GM19324 (cell line): ENCODE results near the gene SCART1.

Source experiments
- ATAC-seq: cut with Tn5 transposase; IDR thresholded peaks from one replicate; pipeline ENCODE4 v1.9.1; 2021; ENCODE audit warnings: mild to moderate bottlenecking, moderate library complexity; ENCODE audit not compliant: unreplicated experiment, low FRiP score

The SCART1 gene

GRCh38 chr10:133454204-133454893 is 604 bp downstream of the SCART1 start:
- no peak for ATAC-seq

GRCh38 chr10:133455196-133455595 is 1.5 kb downstream of the SCART1 start:
- no peak for ATAC-seq

GRCh38 chr10:133455611-133456031 is 1.9 kb downstream of the SCART1 start:
- no peak for ATAC-seq

- ATAC-seq, result no peak
These were observed 2.6 kb downstream of the SCART1 start for GRCh38 chr10:133456041-133456951.

- no peak for ATAC-seq
These were observed 3.5 kb downstream of the SCART1 start for GRCh38 chr10:133457100-133457841.

- ATAC-seq, result no peak
These were observed 4.4 kb downstream of the SCART1 start for GRCh38 chr10:133458021-133458709.

GRCh38 chr10:133458710-133459453 is 5.1 kb downstream of the SCART1 start:
- no peak for ATAC-seq

GRCh38 chr10:133459454-133460207 is 5.9 kb downstream of the SCART1 start:
- no peak for ATAC-seq

GRCh38 chr10:133460208-133460769 is 6.5 kb downstream of the SCART1 start:
- no peak for ATAC-seq

GRCh38 chr10:133461027-133461426 is 7.3 kb downstream of the SCART1 start:
- ATAC-seq, result no peak

GRCh38 chr10:133461841-133462240 is 8.1 kb downstream of the SCART1 start:
- ATAC-seq, result no peak

GRCh38 chr10:133462512-133463305 is 9.0 kb downstream of the SCART1 start:
- no peak for ATAC-seq

- ATAC-seq, result no peak
These were observed 10.9 kb downstream of the SCART1 start for GRCh38 chr10:133464582-133465031.

- no peak for ATAC-seq
These were observed 11.6 kb downstream of the SCART1 start for GRCh38 chr10:133465191-133465949.

- ATAC-seq, result no peak
These were observed 12.3 kb downstream of the SCART1 start for GRCh38 chr10:133465950-133466474.

GRCh38 chr10:133466683-133467275 is 13.0 kb downstream of the SCART1 start:
- ATAC-seq, result no peak
